GM18858 (cell line): Measurements from ENCODE around the gene MRPL58.
"Not testable (repeated sequence)": the region's sequence is repeated elsewhere in the genome, so short reads cannot be mapped to it uniquely, and the experiment has no call there.

ENCODE experiments used
- ATAC-seq: cut with Tn5 transposase; IDR thresholded peaks from one replicate; pipeline ENCODE4 v1.9.1; 2021; ENCODE audit not compliant: unreplicated experiment

MRPL58 gene

GRCh38 chr17:75012346-75013091 is at the start of gene MRPL58:
Gene MRPL58, plus strand, starts transcription at chr17:75012670. Its CDS starts 17 bp downstream, at chr17:75012687.
- ATAC-seq = peak; percentile 79

GRCh38 chr17:74963656-74964055 is 48.8 kb upstream of the MRPL58 start:
- ATAC-seq = no peak

- no peak for ATAC-seq
Measured at GRCh38 chr17:74964246-74964761, 48.2 kb upstream of the MRPL58 start.

GRCh38 chr17:74964988-74965622 is 47.4 kb upstream of the MRPL58 start:
- ATAC-seq = no peak

- ATAC-seq = no peak
Measured at GRCh38 chr17:74968361-74968780, 44.1 kb upstream of the MRPL58 start.

- not testable (repeated sequence) for ATAC-seq
Measured at GRCh38 chr17:74969501-74969900, 43.0 kb upstream of the MRPL58 start.

GRCh38 chr17:74970395-74970794 is 42.1 kb upstream of the MRPL58 start:
- no peak for ATAC-seq

GRCh38 chr17:74971069-74971841 is 41.2 kb upstream of the MRPL58 start:
- no peak for ATAC-seq

GRCh38 chr17:74971842-74972106 is 40.7 kb upstream of the MRPL58 start:
- ATAC-seq = no peak

- ATAC-seq = no peak
Measured at GRCh38 chr17:74972107-74972972, 40.1 kb upstream of the MRPL58 start, which contains the start of gene HID1. Gene HID1, minus strand, starts transcription at chr17:74972759. Its CDS starts 103 bp downstream, at chr17:74972656.

- no peak for ATAC-seq
Measured at GRCh38 chr17:74972973-74973328, 39.5 kb upstream of the MRPL58 start.

GRCh38 chr17:74975943-74976342 is 36.5 kb upstream of the MRPL58 start:
- no peak for ATAC-seq

- ATAC-seq = no peak
Measured at GRCh38 chr17:74977802-74978201, 34.7 kb upstream of the MRPL58 start.

- no peak for ATAC-seq
Measured at GRCh38 chr17:74978240-74978639, 34.2 kb upstream of the MRPL58 start.

- ATAC-seq = no peak
Measured at GRCh38 chr17:74979408-74980146, 32.9 kb upstream of the MRPL58 start.

- no peak for ATAC-seq
Measured at GRCh38 chr17:74981318-74981978, 31.0 kb upstream of the MRPL58 start.

GRCh38 chr17:74981979-74982662 is 30.3 kb upstream of the MRPL58 start:
- ATAC-seq = no peak

- not testable (repeated sequence) for ATAC-seq
Measured at GRCh38 chr17:74982663-74983313, 29.7 kb upstream of the MRPL58 start.

- ATAC-seq = no peak
Measured at GRCh38 chr17:74986206-74986576, 26.3 kb upstream of the MRPL58 start.
